ENCODE measurements around the gene BICC1. TPM values are rescaled to one million over a fixed set of nuclear protein-coding genes. Genes with fewer than 3 reads are reported as not detected.

Gene BICC1
- total and polyA plus RNA-seq, 2 donors (not counting 3 experiments of a cell fraction or from before 2014, with no cell fraction given) = 0.06 to 0.29 TPM

DNA sequence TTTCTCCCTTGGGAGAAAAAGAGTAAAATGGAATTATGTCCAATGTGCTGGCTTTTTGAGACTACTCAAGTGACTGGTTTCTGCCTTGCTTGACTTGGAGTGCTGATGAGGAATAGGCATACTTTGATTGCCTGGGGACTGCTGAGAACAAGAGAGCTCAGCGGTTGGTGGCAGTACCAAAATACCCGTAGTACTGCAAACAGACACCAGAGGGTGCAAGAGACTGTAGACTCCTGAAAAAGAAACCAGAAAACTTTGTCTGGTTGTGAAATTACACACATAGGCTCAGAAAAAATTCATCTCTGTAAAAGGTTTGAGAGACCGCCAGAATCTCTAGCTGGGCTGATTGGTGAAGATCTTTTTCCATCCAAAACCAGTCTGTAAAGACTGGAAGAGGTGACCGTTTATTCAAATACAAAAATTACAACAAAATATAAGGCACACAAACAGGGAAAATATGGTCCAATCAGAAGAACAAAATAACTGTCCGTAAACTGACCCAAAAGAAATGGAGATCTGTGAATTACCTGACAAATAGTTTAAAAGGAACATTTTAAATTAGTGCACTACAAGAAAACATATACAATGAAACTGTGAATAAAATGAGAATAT, 18.5 kb downstream of the BICC1 start:
- FAIRE-seq (peak; percentile 82), DNase-seq (ENCODE audit: low read depth, low spot score) (peak; percentile 68)
- Histone ChIP-seq H2AFZ (ENCODE audit: low read depth, low read length) (no peak overlapping the region), H3K27me3 (ENCODE audit: control insufficient read depth in 2 of 2, insufficient read depth in 2 of 2, low read length in 2 of 2) (no peaks in the 10 kb centered on the region), H3K4me1 (ENCODE audit: control insufficient read depth, extremely low read depth, insufficient read depth, low read length) (no peaks in the 10 kb centered on the region), H3K9ac (replicated peaks; ENCODE audit: extremely low read depth, insufficient read depth, low read length) (no peak overlapping the region), H3K79me2 (ENCODE audit: control insufficient read depth, insufficient read depth, low read length) (no peaks in the 10 kb centered on the region), H3K36me3 (ENCODE audit: control insufficient read depth in 2 of 2, extremely low read depth in 1 of 2, insufficient read depth in 2 of 2, low read length in 2 of 2) (no peaks in the 10 kb centered on the region), H4K20me1 (replicated peaks; ENCODE audit: control insufficient read depth, extremely low read depth, insufficient read depth, low read length) (no peaks in the 10 kb centered on the region), H3K9me1 (replicated peaks; ENCODE audit: control insufficient read depth, extremely low read depth, insufficient read depth, low read length) (no peaks in the 10 kb centered on the region), H3K4me2 (ENCODE audit: insufficient read depth, low read length) (no peak overlapping the region), H3K9me3 (replicated peaks; ENCODE audit: control insufficient read depth, insufficient read depth, low read length) (no peaks in the 10 kb centered on the region), H3K4me3 (replicated peaks in 1 of 3; ENCODE audit: insufficient read depth in 1 of 3, low read depth in 1 of 3, low read length in 3 of 3) (no peak overlapping the region), H3K27ac (ENCODE audit: insufficient read depth, low read depth, low read length) (no peak overlapping the region)
- no peak for TF ChIP-seq POLR2A (IDR thresholded peaks at IDR 0.05; ENCODE audit: low read depth, low read length)
- no peak for TF ChIP-seq JUN (IDR thresholded peaks at IDR 0.05; ENCODE audit: borderline replicate concordance, insufficient read depth, insufficient read length, low read depth)
- no peak for TF ChIP-seq MYC (IDR thresholded peaks at IDR 0.05; ENCODE audit: low read depth, low read length)
- TF ChIP-seq CTCF (IDR thresholded peaks at IDR 0.05; ENCODE audit: extremely low read depth in 1 of 2, insufficient read depth in 1 of 2, low read depth in 1 of 2, low read length in 2 of 2) = peak; percentile 64 to 75
- TF ChIP-seq FOS (IDR thresholded peaks at IDR 0.05; ENCODE audit: borderline replicate concordance, insufficient read depth, low read length) = no peak
- no TSS peak for BruUV-seq (replicated peaks)
- dilution Hi-C loops (cut with MboI; ENCODE audit: extremely low pct_ligation_motif_present, low sequenced_read_pairs) (no loop called here), intact Hi-C loops (cut with micrococcal nuclease) (loop anchor here (1.0 to 10.0 kb wide), 7 partner anchors 110 to 704 kb away; no protein-coding TSS in a partner anchor)
- ChIA-PET POLR2A (no interaction called here), CTCF (interaction anchor here (0.6 to 2.8 kb wide), 31 partner anchors 9 to 1093 kb away, joined by 3 to 18 read pairs (median 4); partner anchors contain the start of gene BICC1)

- Histone ChIP-seq H3K4me1 (ENCODE audit: control insufficient read depth, extremely low read depth, insufficient read depth, low read length) (no peaks in the 10 kb centered on the region), H4K20me1 (replicated peaks; ENCODE audit: control insufficient read depth, extremely low read depth, insufficient read depth, low read length) (no peaks in the 10 kb centered on the region), H3K4me3 (replicated peaks in 1 of 3; ENCODE audit: insufficient read depth in 1 of 3, low read depth in 1 of 3, low read length in 3 of 3) (no peak overlapping the region), H3K36me3 (ENCODE audit: control insufficient read depth in 2 of 2, extremely low read depth in 1 of 2, insufficient read depth in 2 of 2, low read length in 2 of 2) (no peaks in the 10 kb centered on the region), H3K4me2 (ENCODE audit: insufficient read depth, low read length) (no peak overlapping the region), H3K9ac (replicated peaks; ENCODE audit: extremely low read depth, insufficient read depth, low read length) (no peak overlapping the region), H3K79me2 (ENCODE audit: control insufficient read depth, insufficient read depth, low read length) (no peaks in the 10 kb centered on the region), H2AFZ (ENCODE audit: low read depth, low read length) (no peak overlapping the region), H3K9me1 (replicated peaks; ENCODE audit: control insufficient read depth, extremely low read depth, insufficient read depth, low read length) (no peaks in the 10 kb centered on the region), H3K27ac (ENCODE audit: insufficient read depth, low read depth, low read length) (no peak overlapping the region), H3K9me3 (replicated peaks; ENCODE audit: control insufficient read depth, insufficient read depth, low read length) (no peaks in the 10 kb centered on the region), H3K27me3 (ENCODE audit: control insufficient read depth in 2 of 2, insufficient read depth in 2 of 2, low read length in 2 of 2) (no peaks in the 10 kb centered on the region)
- FAIRE-seq (no peak), DNase-seq (ENCODE audit: low read depth, low spot score) (no peak)
- intact Hi-C loops (cut with micrococcal nuclease) (loop anchor here (10.0 kb wide), 2 partner anchors 169 to 419 kb away; no protein-coding TSS in a partner anchor), dilution Hi-C loops (cut with MboI; ENCODE audit: extremely low pct_ligation_motif_present, low sequenced_read_pairs) (no loop called here)
- ChIA-PET CTCF (no interaction called here), POLR2A (no interaction called here)
- no TSS peak for BruUV-seq (replicated peaks)
- no peak for TF ChIP-seq FOS (IDR thresholded peaks at IDR 0.05; ENCODE audit: borderline replicate concordance, insufficient read depth, low read length)
- no peak for TF ChIP-seq MAX (IDR thresholded peaks at IDR 0.05; ENCODE audit: insufficient read depth, insufficient read length)
- TF ChIP-seq CTCF (IDR thresholded peaks at IDR 0.05; ENCODE audit: extremely low read depth in 1 of 2, insufficient read depth in 1 of 2, low read depth in 1 of 2, low read length in 2 of 2) = no peak
- TF ChIP-seq MYC (IDR thresholded peaks at IDR 0.05; ENCODE audit: low read depth, low read length) = no peak
- no peak for TF ChIP-seq JUN (IDR thresholded peaks at IDR 0.05; ENCODE audit: borderline replicate concordance, insufficient read depth, insufficient read length, low read depth)
- TF ChIP-seq EZH2 (IDR thresholded peaks at IDR 0.05; ENCODE audit: borderline replicate concordance, low read depth, low read length, severe bottlenecking) = no peak
These were observed 22.6 kb downstream of the BICC1 start for GRCh38 chr10:58535311-58535710.
